ENCODE measurements around the gene FAM83D. TPM values are rescaled to one million over a fixed set of nuclear protein-coding genes. Genes with fewer than 3 reads are reported as not detected.

FAM83D gene
- total and polyA plus RNA-seq, 2 of the 8 experiments (the other 6 are each of a cell fraction or from before 2014, with no cell fraction given), result 60.9 to 62.6 TPM

DNA sequence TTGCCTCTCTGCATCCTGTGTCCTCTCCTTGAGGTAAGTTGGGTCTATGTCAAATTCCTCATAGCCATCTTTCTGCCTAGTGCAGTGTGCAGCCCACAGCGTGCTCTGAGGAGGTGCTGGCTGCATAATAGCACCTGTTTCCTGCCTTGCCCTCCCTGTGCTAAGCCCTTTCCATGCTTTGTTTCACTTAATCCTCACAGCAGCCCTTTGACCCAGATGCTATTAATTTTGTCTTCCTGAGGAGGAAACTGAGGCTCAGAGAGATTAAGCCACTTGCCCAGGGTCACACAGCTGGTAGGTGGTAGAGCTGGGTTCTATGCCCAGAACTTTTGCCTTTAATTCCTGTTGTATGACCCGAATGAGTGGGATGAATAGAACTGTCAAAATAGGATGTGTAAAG is 13.5 kb downstream of the FAM83D start:
- no peak overlapping the region for H4K5ac ChIP-seq (ENCODE audit: insufficient read length, low read depth, low read length)
- FAIRE-seq, result no peak
- no peaks in the 10 kb centered on the region for H3K27me3 ChIP-seq (replicated peaks in 1 of 4; ENCODE audit: control insufficient read depth in 3 of 4, extremely low read depth in 1 of 4, insufficient read depth in 3 of 4, low read length in 3 of 4)
- H2AK5ac ChIP-seq (ENCODE audit: low read depth, low read length), result no peak overlapping the region
- H3K23me2 ChIP-seq (ENCODE audit: low read depth, low read length), result no peaks in the 10 kb centered on the region
- no peak overlapping the region for H2BK12ac ChIP-seq (ENCODE audit: low read depth, low read length)
- peaks cover 15 to 30% of the 10 kb centered on the region in 2 experiments for H4K20me1 ChIP-seq (replicated peaks in 1 of 2; ENCODE audit: control insufficient read depth in 1 of 2, insufficient read depth in 2 of 2, low read length in 2 of 2)
- no peak overlapping the region for H3K56ac ChIP-seq (replicated peaks; ENCODE audit: insufficient read length, low read depth, low read length)
- H2AFZ ChIP-seq (ENCODE audit: low read length), result no peak overlapping the region
- no peaks in the 10 kb centered on the region for H3K9me3 ChIP-seq (ENCODE audit: insufficient read depth in 2 of 2, low read depth in 1 of 2, low read length in 1 of 2)
- no peak overlapping the region for H3K23ac ChIP-seq (ENCODE audit: insufficient read length)
- no peak overlapping the region for H2BK20ac ChIP-seq (ENCODE audit: low read length)
- H2BK15ac ChIP-seq (ENCODE audit: low read length), result no peak overlapping the region
- H3K4me1 ChIP-seq (replicated peaks in 1 of 4; ENCODE audit: control insufficient read depth in 3 of 4, insufficient read depth in 4 of 4, low read length in 3 of 4), result peaks cover 0 to 3% (median 0%) of the 10 kb centered on the region in 4 experiments; a peak in 2 of 7 replicates
- H2BK120ac ChIP-seq (replicated peaks; ENCODE audit: low read depth, low read length), result no peak overlapping the region
- ChIA-PET POLR2A (ENCODE audit: partially characterized antibody) (interaction anchor here (7.9 kb wide), 1 partner anchor 12 kb away, joined by 57 read pairs; the partner anchor contains the start of gene FAM83D), CTCF (ENCODE audit: partially characterized antibody) (no interaction called here)
- H3K14ac ChIP-seq (ENCODE audit: insufficient read length), result no peak overlapping the region
- no peak overlapping the region for H2BK5ac ChIP-seq (ENCODE audit: low read depth, low read length)
- H4K91ac ChIP-seq (replicated peaks; ENCODE audit: insufficient read length, low read length), result no peak overlapping the region
- TF ChIP-seq CHD1 (IDR thresholded peaks at IDR 0.05; ENCODE audit: low read depth, low read length), result no peak
- no peak for TF ChIP-seq BACH1 (IDR thresholded peaks at IDR 0.05; ENCODE audit: low read length)
- TF ChIP-seq SRF (IDR thresholded peaks at IDR 0.05; ENCODE audit: low read depth, low read length), result no peak
- no peak overlapping the region for H3K4me3 ChIP-seq (ENCODE audit: extremely low read depth in 1 of 4, insufficient read depth in 2 of 4, low read depth in 3 of 4, low read length in 4 of 4)
- no peak overlapping the region for H3K9ac ChIP-seq (replicated peaks in 1 of 4; ENCODE audit: extremely low read depth in 1 of 4, low read depth in 3 of 4, low read length in 3 of 4)
- H3K4ac ChIP-seq (replicated peaks; ENCODE audit: insufficient read length, low read depth, low read length), result no peak overlapping the region
- H3K18ac ChIP-seq (ENCODE audit: extremely low read depth, low read length), result no peak overlapping the region
- peaks cover 7 to 48% (median 28%) of the 10 kb centered on the region in 4 experiments; a peak in 6 of 8 replicates for H3K36me3 ChIP-seq (ENCODE audit: control insufficient read depth in 2 of 4, insufficient read depth in 4 of 4, low read length in 3 of 4)
- WGBS, 2 experiments (ENCODE audit: extremely low coverage in 1 of 2, insufficient coverage in 1 of 2, insufficient read length in 1 of 2, insufficient replicate concordance in 2 of 2, low coverage in 1 of 2, low lambda C conversion rate in 2 of 2, missing lambda C conversion rate in 1 of 2), result 91% methylated on average over 2 of the region's 2 CpGs; no CpG with 5 or more reads in 1 of the 2 experiments
- no peak overlapping the region for H3K27ac ChIP-seq (ENCODE audit: low read depth, low read length)
- H4K8ac ChIP-seq (ENCODE audit: extremely low read depth, insufficient read depth, low read length), result no peak overlapping the region
- DNase-seq (ENCODE audit: low read depth in 1 of 2, low spot score in 2 of 2), result no peak
- peaks cover 15 to 69% of the 10 kb centered on the region in 2 experiments for H3K79me2 ChIP-seq (ENCODE audit: control insufficient read depth in 1 of 2, insufficient read depth in 2 of 2, low read length in 2 of 2)
- H3K79me1 ChIP-seq (ENCODE audit: low read depth, low read length), result peaks cover 34% of the 10 kb centered on the region
- no peak overlapping the region for H3K4me2 ChIP-seq (ENCODE audit: insufficient read depth in 1 of 2, low read depth in 2 of 2, low read length in 2 of 2)
